Duodenal mucosa (tissue), 2 donors: ENCODE data around the gene CPEB3.

Experiments
- H3K27ac ChIP-seq: one replicate; pipeline ENCODE4 v1.7.0; 2013; ENCODE audit warnings: low read depth, low read length
- H3K27me3 ChIP-seq, 2 donors: one replicate each; pipeline ENCODE4 v1.7.0; 2013; ENCODE audit warnings: low read length in 2 of 2, control low read depth in 1 of 2; ENCODE audit not compliant: insufficient read depth in 2 of 2, control insufficient read depth in 1 of 2
- H3K36me3 ChIP-seq, 2 donors: one replicate each; pipeline ENCODE4 v1.7.0; 2013; ENCODE audit warnings: low read length in 2 of 2, control low read depth in 1 of 2; ENCODE audit not compliant: insufficient read depth in 2 of 2, control insufficient read depth in 1 of 2
- H3K4me1 ChIP-seq, 2 donors: one replicate each; pipeline ENCODE4 v1.7.0; 2013; ENCODE audit warnings: low read length in 2 of 2, control low read depth in 1 of 2; ENCODE audit not compliant: insufficient read depth in 2 of 2, control insufficient read depth in 1 of 2
- H3K4me3 ChIP-seq, 2 donors: one replicate each; pipeline ENCODE4 v1.7.0; 2013; ENCODE audit warnings: low read length in 2 of 2, low read depth in 1 of 2
- H3K9ac ChIP-seq, 2 donors: one replicate each; pipeline ENCODE4 v1.7.0; 2013; ENCODE audit warnings: low read length in 2 of 2, low read depth in 1 of 2
- H3K9me3 ChIP-seq, 2 donors: one replicate each; pipeline ENCODE4 v1.7.0; 2013; ENCODE audit warnings: low read length in 2 of 2, control low read depth in 1 of 2; ENCODE audit not compliant: control insufficient read depth in 1 of 2

The CPEB3 gene

GRCh38 chr10:92241158-92241500, 49.7 kb downstream of the CPEB3 start:
- peaks cover 16 to 26% of the 10 kb centered on the region in 2 donors for H3K4me1 ChIP-seq

GRCh38 chr10:92240289-92241157, 50.4 kb downstream of the CPEB3 start:
- peak overlapping the region; percentile 33 to 84 for H3K9ac ChIP-seq
- peak overlapping the region; percentile 69 for H3K27ac ChIP-seq
- no peaks in the 10 kb centered on the region for H3K36me3 ChIP-seq
- H3K9me3 ChIP-seq, result no peaks in the 10 kb centered on the region
- peak overlapping the region; percentile 68 to 89 for H3K4me3 ChIP-seq
- no peaks in the 10 kb centered on the region for H3K27me3 ChIP-seq
- peaks cover 16 to 26% of the 10 kb centered on the region in 2 donors for H3K4me1 ChIP-seq

More at GRCh38 chr10:92241158-92241500, 49.7 kb downstream of the CPEB3 start:
- no peaks in the 10 kb centered on the region for H3K27me3 ChIP-seq
- H3K27ac ChIP-seq, result peak overlapping the region; percentile 69
- no peaks in the 10 kb centered on the region for H3K9me3 ChIP-seq
- no peaks in the 10 kb centered on the region for H3K36me3 ChIP-seq
- H3K9ac ChIP-seq, result peak overlapping the region; percentile 33 to 84
- H3K4me3 ChIP-seq, result peak overlapping the region; percentile 68 to 89

GRCh38 chr10:92239600-92240288, 51.1 kb downstream of the CPEB3 start:
- Histone ChIP-seq H3K9me3 (no peaks in the 10 kb centered on the region), H3K36me3 (no peaks in the 10 kb centered on the region), H3K4me3 (peak overlapping the region; percentile 68 to 89), H3K27me3 (no peaks in the 10 kb centered on the region), H3K4me1 (peaks cover 16 to 26% of the 10 kb centered on the region in 2 donors), H3K9ac (peak overlapping the region; percentile 33 to 84), H3K27ac (peak overlapping the region; percentile 69)

GRCh38 chr10:92239151-92239599, 51.7 kb downstream of the CPEB3 start:
- Histone ChIP-seq H3K9me3 (no peaks in the 10 kb centered on the region), H3K27me3 (no peaks in the 10 kb centered on the region), H3K9ac (peak overlapping the region; percentile 33 to 84), H3K27ac (no peak overlapping the region), H3K36me3 (no peaks in the 10 kb centered on the region), H3K4me3 (peak overlapping the region; percentile 68 to 89), H3K4me1 (peaks cover 16 to 26% of the 10 kb centered on the region in 2 donors)

- H3K9ac ChIP-seq, result peak overlapping the region; percentile 33 to 84
Observed at GRCh38 chr10:92238586-92239098, 52.2 kb downstream of the CPEB3 start.

GRCh38 chr10:92238054-92238585, 52.8 kb downstream of the CPEB3 start:
- peak overlapping the region in 1 of 2 donors; percentile 84 for H3K9ac ChIP-seq

More at GRCh38 chr10:92238586-92239098, 52.2 kb downstream of the CPEB3 start:
- H3K9me3 ChIP-seq, result no peaks in the 10 kb centered on the region
- H3K4me3 ChIP-seq, result peak overlapping the region; percentile 68 to 89
- H3K27ac ChIP-seq, result no peak overlapping the region
- H3K4me1 ChIP-seq, result peaks cover 16 to 26% of the 10 kb centered on the region in 2 donors
- H3K27me3 ChIP-seq, result no peaks in the 10 kb centered on the region
- H3K36me3 ChIP-seq, result no peaks in the 10 kb centered on the region

GRCh38 chr10:92231196-92231595, 59.7 kb downstream of the CPEB3 start:
- no peak overlapping the region for H3K9ac ChIP-seq
- no peak overlapping the region for H3K27ac ChIP-seq
- H3K9me3 ChIP-seq, result no peaks in the 10 kb centered on the region
- no peaks in the 10 kb centered on the region for H3K4me1 ChIP-seq
- H3K27me3 ChIP-seq, result no peaks in the 10 kb centered on the region
- peaks cover 0 to 3% of the 10 kb centered on the region in 2 donors for H3K36me3 ChIP-seq
- H3K4me3 ChIP-seq, result no peak overlapping the region

More at GRCh38 chr10:92238054-92238585, 52.8 kb downstream of the CPEB3 start:
- H3K9me3 ChIP-seq, result no peaks in the 10 kb centered on the region
- no peaks in the 10 kb centered on the region for H3K27me3 ChIP-seq
- H3K4me3 ChIP-seq, result peak overlapping the region; percentile 68 to 89
- H3K27ac ChIP-seq, result no peak overlapping the region
- H3K36me3 ChIP-seq, result no peaks in the 10 kb centered on the region
- H3K4me1 ChIP-seq, result peaks cover 16 to 26% of the 10 kb centered on the region in 2 donors

GRCh38 chr10:92222603-92223262, 68.1 kb downstream of the CPEB3 start:
- peaks cover 0 to 7% of the 10 kb centered on the region in 2 donors for H3K36me3 ChIP-seq
- H3K27ac ChIP-seq, result no peak overlapping the region
- no peaks in the 10 kb centered on the region for H3K9me3 ChIP-seq
- no peaks in the 10 kb centered on the region for H3K27me3 ChIP-seq
- H3K4me3 ChIP-seq, result no peak overlapping the region
- H3K9ac ChIP-seq, result no peak overlapping the region
- H3K4me1 ChIP-seq, result no peaks in the 10 kb centered on the region

GRCh38 chr10:92219559-92219958, 71.3 kb downstream of the CPEB3 start:
- peaks cover 0 to 3% of the 10 kb centered on the region in 2 donors for H3K36me3 ChIP-seq

More at GRCh38 chr10:92219559-92219958, 71.3 kb downstream of the CPEB3 start:
- Histone ChIP-seq H3K9ac (no peak overlapping the region), H3K27ac (no peak overlapping the region), H3K27me3 (no peaks in the 10 kb centered on the region), H3K4me3 (no peak overlapping the region), H3K9me3 (no peaks in the 10 kb centered on the region), H3K4me1 (no peaks in the 10 kb centered on the region)
